Measurements from ENCODE around the gene APOBEC2.

- TF ChIP-seq CTCF (CRISPR knock-in tag; IDR thresholded peaks at IDR 0.05): no peak
- TF ChIP-seq ELF4 (CRISPR knock-in tag; IDR thresholded peaks at IDR 0.05; ENCODE audit: borderline replicate concordance): no peak
- TF ChIP-seq SP2 (CRISPR knock-in tag; IDR thresholded peaks at IDR 0.05): no peak
- TF ChIP-seq THAP11 (CRISPR knock-in tag; IDR thresholded peaks at IDR 0.05): no peak
- TF ChIP-seq ZNF34 (CRISPR knock-in tag; IDR thresholded peaks at IDR 0.05; ENCODE audit: borderline replicate concordance): no peak
- TF ChIP-seq EZH2 (conservative IDR thresholded peaks at IDR 0.05; ENCODE audit: low read depth, low read length): no peak
- TF ChIP-seq SMARCC2 (IDR thresholded peaks at IDR 0.05): no peak
- TF ChIP-seq REPIN1 (CRISPR knock-in tag; IDR thresholded peaks at IDR 0.05; ENCODE audit: borderline replicate concordance, low read depth): no peak
- no peak for TF ChIP-seq ZBTB34 (CRISPR knock-in tag; IDR thresholded peaks at IDR 0.05)
- TF ChIP-seq MAX (IDR thresholded peaks at IDR 0.05): no peak
- no peak for TF ChIP-seq PHB2 (IDR thresholded peaks at IDR 0.05; ENCODE audit: partially characterized antibody)
- no peak for TF ChIP-seq ZNF180 (CRISPR knock-in tag; IDR thresholded peaks at IDR 0.05; ENCODE audit: borderline replicate concordance, low read depth)
These were observed 27.0 kb upstream of the APOBEC2 start for GRCh38 chr6:41025966-41026530.
